ENCODE results near the gene WDR31.
"Not testable (repeated sequence)": the region's sequence is repeated elsewhere in the genome, so short reads cannot be mapped to it uniquely, and the experiment has no call there.

WDR31 gene

GRCh38 chr9:113373256-113373655 lies 33.2 kb upstream of the WDR31 start:
- no peak for DNase-seq (ENCODE audit: low spot score)
- in situ Hi-C loops (cut with MboI; ENCODE audit: low pct_unique_long_range_greater_than_20kb, low sequenced_read_pairs, unreplicated experiment), result no loop called here
- TF ChIP-seq CTCF (IDR thresholded peaks at IDR 0.05; ENCODE audit: extremely low read depth, insufficient read depth, missing control alignments), result no peak

- DNase-seq (ENCODE audit: low spot score), result no peak
- no peak for TF ChIP-seq CTCF (IDR thresholded peaks at IDR 0.05; ENCODE audit: extremely low read depth, insufficient read depth, missing control alignments)
- in situ Hi-C loops (cut with MboI; ENCODE audit: low pct_unique_long_range_greater_than_20kb, low sequenced_read_pairs, unreplicated experiment), result no loop called here
These were observed 32.0 kb upstream of the WDR31 start for GRCh38 chr9:113372059-113372458.

- in situ Hi-C loops (cut with MboI; ENCODE audit: low pct_unique_long_range_greater_than_20kb, low sequenced_read_pairs, unreplicated experiment), result no loop called here
- no peak for DNase-seq (ENCODE audit: low spot score)
- no peak for TF ChIP-seq CTCF (IDR thresholded peaks at IDR 0.05; ENCODE audit: extremely low read depth, insufficient read depth, missing control alignments)
These were observed 30.8 kb upstream of the WDR31 start for GRCh38 chr9:113370806-113371325.

- TF ChIP-seq CTCF (IDR thresholded peaks at IDR 0.05; ENCODE audit: extremely low read depth, insufficient read depth, missing control alignments), result no peak
- in situ Hi-C loops (cut with MboI; ENCODE audit: low pct_unique_long_range_greater_than_20kb, low sequenced_read_pairs, unreplicated experiment), result no loop called here
- no peak for DNase-seq (ENCODE audit: low spot score)
These were observed 29.7 kb upstream of the WDR31 start for GRCh38 chr9:113369855-113370140.

- in situ Hi-C loops (cut with MboI; ENCODE audit: low pct_unique_long_range_greater_than_20kb, low sequenced_read_pairs, unreplicated experiment), result no loop called here
- no peak for DNase-seq (ENCODE audit: low spot score)
- no peak for TF ChIP-seq CTCF (IDR thresholded peaks at IDR 0.05; ENCODE audit: extremely low read depth, insufficient read depth, missing control alignments)
These were observed 29.1 kb upstream of the WDR31 start for GRCh38 chr9:113368982-113369854.

- in situ Hi-C loops (cut with MboI; ENCODE audit: low pct_unique_long_range_greater_than_20kb, low sequenced_read_pairs, unreplicated experiment), result no loop called here
- DNase-seq (ENCODE audit: low spot score), result no peak
These were observed 28.4 kb upstream of the WDR31 start for GRCh38 chr9:113368348-113368981.

GRCh38 chr9:113365652-113366051 lies 25.6 kb upstream of the WDR31 start:
- in situ Hi-C loops (cut with MboI; ENCODE audit: low pct_unique_long_range_greater_than_20kb, low sequenced_read_pairs, unreplicated experiment), result not testable (repeated sequence)

More at GRCh38 chr9:113368348-113368981, 28.4 kb upstream of the WDR31 start:
- TF ChIP-seq CTCF (IDR thresholded peaks at IDR 0.05; ENCODE audit: extremely low read depth, insufficient read depth, missing control alignments), result no peak

More at GRCh38 chr9:113365652-113366051, 25.6 kb upstream of the WDR31 start:
- not testable (repeated sequence) for DNase-seq (ENCODE audit: low spot score)

Data from GM13977 (cell line).